HG03432 (cell line): Measurements from ENCODE around the gene RNU7-1.

Experiments
- ATAC-seq: cut with Tn5 transposase; IDR thresholded peaks from one replicate; pipeline ENCODE4 v1.9.1; 2021; ENCODE audit warnings: mild to moderate bottlenecking, moderate library complexity; ENCODE audit not compliant: unreplicated experiment

RNU7-1 gene

GRCh38 chr12:6987956-6988553, 44.4 kb downstream of the RNU7-1 start:
- ATAC-seq: no peak
